Left cardiac atrium (tissue), 4 donors: ENCODE data around the gene BCL2L13. TPM values are rescaled to one million over a fixed set of nuclear protein-coding genes. Genes with fewer than 3 reads are reported as not detected.
"Not testable (repeated sequence)": the region's sequence is repeated elsewhere in the genome, so short reads cannot be mapped to it uniquely, and the experiment has no call there.

Experiments
- ATAC-seq, 2 donors: fragments of 200-7000 bp; cut with Tn5 transposase; one replicate each; pipeline ENCODE4 v1.9.1; 2020; ENCODE audit warnings: mild to moderate bottlenecking in 2 of 2, moderate library complexity in 2 of 2
- DNase-seq: peaks from one replicate; pipeline ENCODE4 v3.0.0-alpha.2; 2020
- intact Hi-C, 2 donors: fragments of 100-400 bp; cut with DNase I; formaldehyde crosslinking; loops; one replicate each; pipeline versions ENCODE4 v1.14.1 to v1.15.1; 2022 to 2023
- total RNA-seq, 2 donors: library from RNA; stranded (reverse); fragmentation: NEBNext Ultra II Directional; extraction: Animal tissue kit (Norgen Biotek cat#: 25700); gene quantifications; one replicate each; pipeline ENCODE4 v1.2.1, GENCODE V29; 2021
- donor health status: DM: no; HTN: yes; CAD: no.
- donor health status: DM: no; HTN: yes; CAD: no; lungs with severe emphysema.
- donor health status: DM: yes; HTN: yes; CAD: no.
- donor health status: Dilated cardiomyopathy.

The BCL2L13 gene
- total RNA-seq, 2 donors from 2014 or later, result 51.2 to 59.7 TPM

DNA sequence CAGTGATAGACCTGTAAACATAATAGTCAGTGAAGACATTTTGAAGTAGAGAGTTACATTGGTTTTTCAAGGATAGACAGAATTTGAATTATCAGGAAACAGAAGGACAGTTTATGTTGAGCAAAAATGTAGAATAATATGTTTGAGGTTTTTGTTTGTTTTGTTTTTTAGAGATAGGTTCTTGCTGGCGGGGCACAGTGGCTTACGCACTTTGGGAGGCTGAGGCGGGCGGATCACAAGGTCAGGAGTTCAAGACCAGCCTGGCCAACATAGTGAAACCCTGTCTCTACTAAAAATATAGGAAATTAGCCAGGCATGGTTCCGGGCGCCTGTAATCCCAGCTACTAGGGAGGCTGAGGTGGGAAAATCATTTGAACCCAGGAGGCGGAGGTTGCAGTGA, 35.6 kb downstream of the BCL2L13 start:
- no peak for DNase-seq
- no peak for ATAC-seq
- intact Hi-C loops, result no loop called here

DNA sequence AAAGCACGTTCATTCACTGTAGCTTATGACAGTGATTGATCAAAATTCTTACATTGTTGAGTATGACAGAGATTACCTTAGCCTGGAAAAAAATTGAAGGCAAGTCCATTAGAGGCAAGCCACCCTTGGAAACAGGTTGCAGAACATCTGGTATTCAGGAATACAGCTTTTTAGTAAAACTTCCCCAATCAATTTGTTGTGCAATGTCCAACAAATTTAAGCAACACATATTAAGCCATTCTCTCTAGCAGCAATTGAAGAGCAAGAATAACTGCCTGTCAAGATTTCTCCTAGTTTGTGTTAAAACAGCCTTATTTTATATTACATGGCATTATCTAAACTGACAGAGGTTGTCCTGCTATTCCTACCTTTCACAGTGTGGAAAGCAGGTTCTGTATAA, 37.0 kb downstream of the BCL2L13 start:
- ATAC-seq (no peak), DNase-seq (no peak)
- intact Hi-C loops, result no loop called here

DNA sequence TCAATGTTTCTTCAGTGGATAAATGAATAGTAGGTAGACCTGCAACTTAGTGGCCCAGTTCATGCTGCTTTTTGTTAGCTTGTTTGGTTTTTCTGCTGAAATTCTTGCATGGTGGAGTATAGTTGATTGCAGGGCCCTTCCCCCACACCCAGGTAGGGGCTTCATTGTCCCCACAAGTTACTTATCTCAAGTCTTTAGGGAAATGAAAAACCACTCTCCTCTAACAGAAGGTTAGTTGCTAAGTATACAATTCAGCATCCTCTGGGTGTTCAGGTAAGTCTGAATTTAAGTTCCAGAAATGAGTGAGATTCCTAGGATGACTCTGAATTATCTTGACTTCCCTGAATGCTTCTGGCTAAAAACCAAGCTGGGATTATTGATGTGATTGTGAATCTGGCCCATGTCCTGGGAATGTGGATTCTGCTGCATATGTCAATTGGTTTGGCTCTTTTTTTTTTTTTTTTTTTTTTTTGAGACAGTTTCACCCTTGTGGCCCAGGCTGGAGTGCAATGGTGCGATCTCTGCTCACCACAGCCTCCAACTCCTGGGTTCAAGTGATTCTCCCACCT, 40.3 kb downstream of the BCL2L13 start:
- intact Hi-C loops, result no loop called here
- ATAC-seq (no peak), DNase-seq (no peak)

DNA sequence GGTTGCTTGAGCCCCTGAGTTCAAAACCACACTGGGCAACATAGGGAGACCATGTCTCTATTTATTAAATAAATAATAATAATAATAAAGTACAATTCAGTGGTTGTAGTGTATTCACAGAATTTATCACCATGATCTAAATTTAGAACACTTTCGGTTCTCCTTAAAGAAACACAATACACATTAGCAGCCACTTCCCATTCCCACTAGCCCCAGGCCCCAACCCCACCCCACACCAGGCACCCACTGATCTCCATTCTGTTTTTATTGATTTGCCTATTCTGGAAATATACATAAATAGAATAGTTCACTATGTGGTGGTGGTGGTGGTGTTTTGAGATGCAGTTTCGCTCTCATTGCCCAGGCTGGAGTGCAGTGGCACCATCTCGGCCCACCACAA, 45.7 kb downstream of the BCL2L13 start:
- DNase-seq, result no peak
- intact Hi-C loops, result no loop called here
- no peak for ATAC-seq

DNA sequence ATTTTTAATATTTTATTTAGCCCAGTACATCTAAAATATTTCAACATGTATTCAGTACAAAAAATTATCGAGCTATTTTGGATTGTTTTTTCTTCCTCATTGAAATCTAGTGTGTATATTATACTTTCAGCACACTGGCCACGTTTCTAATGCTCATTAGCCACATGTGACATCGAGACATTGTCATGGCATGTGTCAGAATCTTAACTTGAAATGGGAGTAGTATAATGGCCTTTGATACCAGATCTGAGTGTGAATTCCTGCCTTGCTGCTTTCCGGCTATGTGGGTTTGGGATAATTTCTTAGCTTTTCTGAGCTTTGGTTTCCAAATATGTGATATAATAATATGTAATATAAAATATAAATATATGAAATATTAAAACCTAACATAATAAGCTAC, 54.3 kb downstream of the BCL2L13 start:
- DNase-seq, result no peak
- no peak for ATAC-seq
- intact Hi-C loops, result no loop called here

DNA sequence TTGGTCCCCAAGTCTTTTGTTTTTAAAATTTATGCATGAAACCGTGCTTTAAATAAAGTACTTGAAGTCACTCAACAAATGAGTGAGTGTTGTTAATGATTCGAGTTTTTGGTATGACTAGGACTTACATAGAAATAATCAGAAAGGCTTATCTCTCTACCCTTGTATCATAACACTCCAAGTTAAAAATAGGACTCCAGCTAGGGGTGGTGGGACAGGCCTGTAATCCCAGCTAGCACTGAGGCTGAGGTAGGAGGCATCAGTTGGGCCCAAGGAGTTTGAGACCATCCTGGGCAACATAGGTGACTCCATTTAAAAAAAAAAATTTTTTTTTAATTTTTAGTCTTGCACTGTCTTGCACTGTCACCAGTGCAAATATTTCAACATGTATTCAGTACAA, 55.6 kb downstream of the BCL2L13 start:
- ATAC-seq, result peak in 1 of 2 donors; percentile 64
- intact Hi-C loops, result no loop called here

DNA sequence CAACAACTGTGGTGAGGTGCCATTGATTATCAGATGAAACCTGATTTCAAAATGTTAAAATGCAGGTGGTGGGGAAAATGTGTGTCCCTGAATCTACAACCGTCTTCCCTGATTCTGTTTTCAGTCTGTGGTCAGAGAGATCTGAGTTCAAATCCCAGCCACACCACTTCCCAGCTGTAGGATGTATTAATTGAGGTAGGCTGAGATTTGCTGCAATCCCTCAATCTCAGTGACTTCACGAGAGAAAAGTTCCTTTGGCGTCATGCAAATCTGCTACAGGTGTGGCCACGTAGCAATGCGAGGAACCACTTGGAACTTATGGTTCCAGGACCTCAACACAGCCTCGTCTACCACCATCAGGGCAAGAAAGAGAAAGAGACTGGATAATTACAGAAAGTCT, 56.2 kb downstream of the BCL2L13 start:
- ATAC-seq, result no peak
- intact Hi-C loops, result no loop called here
- no peak for DNase-seq

More for the DNA sequence above, 55.6 kb downstream of the BCL2L13 start:
- no peak for DNase-seq

DNA sequence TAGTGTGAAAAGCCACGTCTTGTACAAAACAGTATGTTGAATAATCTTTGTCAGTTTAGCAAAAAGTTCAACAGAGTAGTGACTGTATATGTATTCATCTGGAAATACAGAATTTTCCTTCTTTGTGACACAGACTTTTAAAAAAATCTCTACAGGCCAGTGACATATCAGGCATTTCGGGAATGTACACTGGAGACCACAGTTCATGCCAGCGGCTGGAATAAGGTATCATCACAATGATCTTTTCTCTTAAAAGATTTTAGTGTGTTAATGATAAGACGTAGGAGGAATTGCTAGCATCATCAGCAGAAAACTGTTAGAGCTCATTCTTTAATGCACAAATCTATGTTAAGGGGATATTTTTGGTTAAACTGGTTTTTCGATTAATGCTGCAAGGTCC, 57.4 kb downstream of the BCL2L13 start:
- DNase-seq (no peak), ATAC-seq (no peak)
- intact Hi-C loops, result no loop called here

DNA sequence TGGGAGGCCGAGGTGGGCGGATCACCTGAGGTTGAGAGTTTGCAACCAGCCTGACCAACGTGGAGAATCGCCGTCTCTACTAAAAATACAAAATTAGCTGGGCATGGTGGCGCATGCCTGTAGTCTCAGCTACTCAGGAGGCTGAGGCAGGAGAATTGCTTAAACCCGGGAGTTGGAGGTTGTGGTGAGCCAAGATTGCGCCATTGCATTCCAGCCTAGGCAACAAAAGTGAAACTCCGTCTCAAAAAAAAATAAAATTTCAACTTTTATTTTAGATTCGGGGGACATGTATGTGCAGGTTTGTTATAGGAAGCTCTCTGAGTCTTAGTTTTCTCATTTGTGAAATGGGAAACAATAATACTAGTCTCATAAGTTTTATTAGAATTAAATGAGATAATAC, 58.6 kb downstream of the BCL2L13 start:
- DNase-seq, result not testable (repeated sequence)

DNA sequence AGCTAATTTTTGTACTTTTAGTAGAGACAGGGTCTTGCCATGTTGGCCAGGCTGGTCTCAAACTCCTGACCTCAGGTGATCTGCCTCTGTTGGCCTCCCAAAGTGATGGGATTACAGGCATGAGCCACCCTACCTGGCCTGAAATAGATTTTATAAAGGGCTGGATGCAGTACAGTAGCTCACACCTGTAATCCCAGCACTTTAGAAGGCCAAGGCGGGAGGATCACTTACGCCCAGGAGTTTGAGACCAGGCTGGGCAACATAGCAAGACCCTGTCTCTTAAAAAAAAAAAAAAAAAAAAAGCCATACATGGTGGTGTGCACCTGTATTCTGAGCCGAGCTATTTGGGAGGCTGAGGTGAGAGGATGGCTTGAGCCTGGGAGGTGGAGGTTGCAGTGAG, 59.7 kb downstream of the BCL2L13 start:
- ATAC-seq, DNase-seq, intact Hi-C loops: not testable (repeated sequence)

More for the DNA sequence above, 58.6 kb downstream of the BCL2L13 start:
- ATAC-seq, intact Hi-C loops: not testable (repeated sequence)

DNA sequence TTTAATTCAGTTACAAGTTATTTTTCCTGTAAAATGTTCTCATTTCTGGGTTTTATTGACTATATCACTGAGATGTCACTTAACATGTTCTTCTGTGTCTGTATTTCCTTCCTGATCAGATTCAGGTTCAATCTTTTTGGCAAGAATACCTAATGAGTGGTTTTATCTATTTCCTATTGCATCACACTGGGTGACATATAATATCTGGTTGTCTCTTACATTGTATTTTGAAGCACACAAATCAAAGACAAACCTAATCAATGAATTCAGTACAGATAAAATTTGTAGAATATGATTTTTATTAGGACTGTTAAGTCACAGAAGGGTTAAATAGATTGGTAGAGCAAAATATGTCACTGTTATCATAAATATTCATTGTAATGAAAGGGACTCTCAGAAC, 60.4 kb downstream of the BCL2L13 start:
- DNase-seq (no peak), ATAC-seq (no peak)
- intact Hi-C loops, result no loop called here

DNA sequence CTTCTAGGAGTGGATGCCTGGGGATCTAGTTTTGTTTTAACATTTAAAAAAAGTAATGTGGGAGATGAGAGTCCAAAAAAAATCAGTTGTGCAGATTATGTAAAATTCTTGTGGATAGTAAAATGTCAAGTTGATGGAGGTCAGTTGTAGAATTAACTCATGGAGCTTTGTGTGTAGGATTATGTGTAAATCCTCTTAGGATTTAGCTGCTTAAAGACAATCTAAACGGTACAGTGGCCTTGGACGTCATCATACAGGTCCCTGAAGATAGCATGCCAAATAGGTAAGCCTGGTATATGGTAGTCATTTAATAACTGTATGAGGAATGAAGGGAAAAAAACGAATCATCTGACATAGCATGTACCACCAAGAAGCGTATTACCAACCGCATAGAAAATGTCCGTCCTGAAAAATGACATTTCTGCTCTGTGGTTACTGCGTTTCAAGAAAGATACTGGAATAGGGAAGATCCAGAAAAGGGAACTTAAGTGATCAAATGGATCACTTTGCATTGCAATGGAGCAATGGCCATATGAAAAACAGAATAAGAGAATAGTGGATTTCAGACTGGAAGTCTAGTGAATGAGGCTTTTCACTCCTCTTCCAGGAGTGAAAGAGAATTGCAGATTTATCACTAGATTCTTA, 61.3 kb downstream of the BCL2L13 start:
- ATAC-seq, result no peak
- intact Hi-C loops, result no loop called here
- DNase-seq, result no peak

DNA sequence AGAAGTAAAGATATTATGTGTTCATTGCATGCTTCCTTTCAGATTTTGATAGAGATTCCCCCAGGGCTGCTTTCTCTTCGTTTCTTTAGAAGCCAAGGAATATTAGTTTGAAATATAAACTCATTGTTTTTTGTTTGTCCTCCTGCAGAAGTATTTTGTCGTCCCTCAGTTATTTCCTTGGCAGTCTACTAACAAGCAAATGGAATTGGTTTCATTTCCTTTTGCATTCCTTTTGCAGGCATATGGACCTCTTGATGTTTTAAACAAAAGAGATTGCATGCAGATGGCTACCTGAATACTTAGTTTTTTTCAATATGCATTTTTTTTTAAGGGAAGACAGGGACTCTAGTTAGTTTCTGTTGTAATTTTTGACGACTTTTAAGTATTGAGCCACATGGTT, 62.2 kb downstream of the BCL2L13 start:
- intact Hi-C loops, result no loop called here
- no peak for DNase-seq
- ATAC-seq, result no peak

DNA sequence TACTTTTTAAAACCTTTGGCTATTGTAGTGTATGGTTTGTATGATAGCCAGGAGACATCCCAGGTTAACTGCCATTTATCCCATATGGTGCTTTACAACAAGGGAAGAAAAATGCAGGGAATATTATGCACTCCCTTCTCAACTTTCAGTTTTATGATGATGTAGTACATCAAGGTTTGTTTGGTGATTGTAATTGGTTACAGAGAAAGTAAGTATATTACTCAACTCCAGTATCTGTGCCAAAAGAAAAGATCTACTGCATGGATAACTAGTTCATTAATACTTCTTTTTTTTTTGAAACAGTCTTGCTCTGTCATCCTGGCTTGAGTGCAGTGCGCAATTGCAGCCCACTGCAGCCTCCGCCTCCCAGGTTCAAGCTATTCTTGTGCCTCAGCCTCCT, 65.3 kb downstream of the BCL2L13 start:
- ATAC-seq, result no peak
- DNase-seq, result no peak
- intact Hi-C loops, result no loop called here

DNA sequence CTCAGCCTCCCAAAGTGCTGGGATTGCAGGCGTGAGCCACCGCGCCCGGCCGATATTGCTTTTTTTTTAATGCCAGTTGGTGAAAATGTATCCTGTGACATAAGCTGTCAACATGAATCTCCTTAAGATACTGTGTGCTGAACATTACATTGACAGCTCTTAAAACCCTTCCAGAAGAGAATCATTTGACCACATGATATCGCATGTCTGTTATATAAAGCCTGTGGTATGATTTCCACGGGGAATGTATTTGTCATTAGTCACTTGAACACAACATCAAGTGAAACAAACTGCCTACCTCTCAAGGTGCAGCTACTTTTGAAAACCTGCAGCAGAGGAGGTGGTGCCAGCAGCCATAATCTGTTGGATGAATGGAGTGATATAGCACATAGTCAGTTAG, 67.0 kb downstream of the BCL2L13 start:
- DNase-seq (no peak), ATAC-seq (no peak)
- intact Hi-C loops, result no loop called here

DNA sequence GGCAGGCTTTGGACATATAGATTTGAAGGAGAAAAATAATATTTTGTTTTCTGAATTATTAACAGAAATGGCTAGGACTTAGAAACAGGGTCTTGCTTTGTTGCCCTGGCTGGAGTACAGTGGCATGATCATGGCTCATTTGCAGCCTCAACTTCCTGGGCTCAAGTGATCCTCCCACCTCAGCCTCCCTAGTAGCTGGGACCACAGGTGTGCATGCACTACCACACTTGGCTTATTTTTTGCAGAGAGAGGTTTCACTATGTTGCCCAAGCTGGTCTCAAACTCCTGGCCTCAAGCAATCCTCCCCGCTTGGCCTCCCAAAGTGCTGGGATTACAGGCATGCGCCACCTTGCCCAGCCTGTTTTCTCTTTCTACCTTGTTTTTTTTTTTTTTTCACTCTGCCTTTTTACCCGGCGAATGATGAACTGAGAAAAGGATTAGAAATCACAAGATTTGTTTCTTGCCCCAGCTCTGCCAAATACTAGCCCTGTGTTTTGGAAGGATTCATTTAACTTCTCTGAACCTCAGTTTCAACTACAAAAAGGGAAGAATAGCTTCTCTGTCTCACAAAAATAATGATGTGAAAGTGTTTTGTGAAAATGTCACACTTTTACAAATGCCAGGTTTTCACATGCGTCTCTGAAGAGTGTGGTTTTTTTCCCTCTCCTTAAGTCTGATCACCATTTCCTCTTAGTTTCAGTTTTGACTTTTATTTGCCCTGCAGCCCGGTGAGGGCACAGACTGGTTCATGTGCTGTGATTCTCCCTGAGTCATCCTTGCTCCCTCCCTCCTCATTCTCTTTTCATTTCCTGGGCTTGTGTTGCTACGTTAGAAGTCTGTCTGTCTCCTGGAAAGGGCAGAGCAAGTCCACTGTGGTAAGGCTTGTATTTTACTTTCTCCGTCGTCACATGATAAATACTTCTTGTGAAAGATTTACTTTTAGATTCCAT, 67.7 kb downstream of the BCL2L13 start:
- intact Hi-C loops, result no loop called here
- ATAC-seq, result peak; percentile 85 to 98
- DNase-seq, result no peak

DNA sequence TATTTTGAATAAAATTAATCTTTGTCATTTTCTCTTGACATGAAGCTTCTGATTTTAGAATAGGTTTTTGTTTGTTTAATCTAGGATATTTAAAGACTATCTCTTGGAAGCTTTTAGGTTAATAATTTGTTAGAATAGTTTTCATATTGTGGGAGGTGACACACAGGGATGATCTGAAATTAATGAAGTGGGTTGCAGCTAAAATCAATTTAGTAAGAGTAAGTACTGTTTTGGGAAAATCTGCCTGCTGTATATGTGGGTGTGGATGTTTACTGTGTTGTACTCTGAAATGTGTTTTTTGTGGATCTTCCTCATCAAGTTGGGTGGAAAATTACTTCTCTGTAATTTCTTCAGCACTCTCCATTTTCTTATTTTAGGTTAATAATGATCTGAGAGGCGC, 68.4 kb downstream of the BCL2L13 start:
- no peak for DNase-seq
- peak in 1 of 2 donors; percentile 14 for ATAC-seq
- intact Hi-C loops, result no loop called here

DNA sequence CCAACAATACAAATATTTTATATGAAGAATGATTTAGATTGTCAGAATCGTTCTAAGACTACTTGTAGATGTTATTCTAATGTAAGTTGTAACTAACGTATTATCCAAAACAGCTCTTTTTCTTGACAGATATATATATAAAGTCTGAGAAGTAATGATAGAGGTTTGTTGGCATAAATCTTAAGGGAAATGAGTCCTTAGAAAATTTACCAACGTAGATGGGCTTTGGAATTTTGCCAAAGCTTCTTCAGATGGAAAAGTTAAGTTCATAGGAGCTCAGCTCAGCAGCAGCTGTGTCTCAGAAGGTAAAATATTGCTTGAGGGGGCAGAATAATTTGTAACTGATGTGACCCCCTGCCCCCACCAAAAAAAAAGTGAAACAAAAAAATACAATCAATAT, 69.0 kb downstream of the BCL2L13 start:
- no peak for DNase-seq
- no peak for ATAC-seq
- intact Hi-C loops, result no loop called here

DNA sequence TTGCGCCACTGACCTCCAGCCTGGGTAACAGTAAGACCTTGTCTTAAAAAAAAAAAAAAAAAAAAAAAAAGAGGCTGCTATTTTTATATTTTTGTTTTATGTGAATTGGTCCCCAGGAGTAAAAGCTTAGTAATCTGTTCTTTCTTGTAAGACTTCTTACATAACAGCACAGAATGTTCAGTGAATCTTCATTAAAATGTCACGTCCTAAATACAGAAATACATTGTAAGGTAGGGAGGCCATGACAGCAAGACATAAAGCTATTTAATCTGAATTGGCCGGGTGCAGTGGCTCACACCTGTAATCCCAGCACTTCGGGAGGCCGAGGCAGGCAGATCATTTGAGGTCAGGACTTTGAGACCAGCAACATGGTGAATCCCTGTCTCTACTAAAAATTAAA, 71.5 kb downstream of the BCL2L13 start:
- ATAC-seq (no peak), DNase-seq (no peak)
- intact Hi-C loops, result no loop called here

DNA sequence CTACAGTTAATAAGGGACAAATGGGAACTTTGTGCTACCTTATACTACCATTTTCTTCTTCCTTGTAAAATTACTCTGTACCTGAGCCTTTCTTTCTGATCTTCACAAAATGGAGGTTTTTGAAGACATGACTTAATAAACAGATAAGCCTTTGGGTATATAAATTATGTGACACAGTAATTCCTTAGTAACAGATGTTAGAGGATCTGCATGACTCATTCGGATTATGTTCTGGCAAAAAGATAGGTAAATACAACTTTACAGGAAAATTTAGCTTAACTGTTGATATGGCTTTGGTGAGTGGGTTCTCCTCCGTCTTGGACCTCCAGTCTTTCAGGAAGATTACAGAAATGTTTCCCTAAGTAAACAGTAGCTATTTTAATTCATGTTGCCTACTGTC, 73.9 kb downstream of the BCL2L13 start:
- ATAC-seq, result no peak
- no peak for DNase-seq
- intact Hi-C loops, result no loop called here
